ENCODE measurements around the gene ERI3.
A peak's percentile ranks its signal among the peaks of the same experiment; 100 is the strongest.

ERI3 gene

DNA sequence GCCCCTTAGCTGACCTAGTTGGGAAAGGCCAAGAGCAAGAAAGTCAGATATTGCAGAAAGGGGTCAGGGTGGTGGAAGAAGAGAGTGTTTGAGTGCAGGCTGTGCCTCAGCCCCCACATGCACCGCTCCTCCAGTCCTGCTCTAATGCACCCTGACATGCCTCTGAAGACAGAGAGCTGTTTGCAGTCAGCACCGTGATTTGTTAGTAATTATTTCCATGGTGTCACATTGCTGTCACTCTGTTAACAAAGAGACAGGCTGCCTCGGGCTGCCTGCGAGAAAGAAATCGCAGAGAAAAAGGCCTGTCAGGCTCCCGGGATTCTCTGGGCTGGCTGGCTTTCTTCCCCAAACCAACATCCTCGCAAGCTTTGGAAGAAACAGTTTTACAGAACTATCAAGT lies 58.3 kb downstream of the ERI3 start:
- TF ChIP-seq, protein P1, sequence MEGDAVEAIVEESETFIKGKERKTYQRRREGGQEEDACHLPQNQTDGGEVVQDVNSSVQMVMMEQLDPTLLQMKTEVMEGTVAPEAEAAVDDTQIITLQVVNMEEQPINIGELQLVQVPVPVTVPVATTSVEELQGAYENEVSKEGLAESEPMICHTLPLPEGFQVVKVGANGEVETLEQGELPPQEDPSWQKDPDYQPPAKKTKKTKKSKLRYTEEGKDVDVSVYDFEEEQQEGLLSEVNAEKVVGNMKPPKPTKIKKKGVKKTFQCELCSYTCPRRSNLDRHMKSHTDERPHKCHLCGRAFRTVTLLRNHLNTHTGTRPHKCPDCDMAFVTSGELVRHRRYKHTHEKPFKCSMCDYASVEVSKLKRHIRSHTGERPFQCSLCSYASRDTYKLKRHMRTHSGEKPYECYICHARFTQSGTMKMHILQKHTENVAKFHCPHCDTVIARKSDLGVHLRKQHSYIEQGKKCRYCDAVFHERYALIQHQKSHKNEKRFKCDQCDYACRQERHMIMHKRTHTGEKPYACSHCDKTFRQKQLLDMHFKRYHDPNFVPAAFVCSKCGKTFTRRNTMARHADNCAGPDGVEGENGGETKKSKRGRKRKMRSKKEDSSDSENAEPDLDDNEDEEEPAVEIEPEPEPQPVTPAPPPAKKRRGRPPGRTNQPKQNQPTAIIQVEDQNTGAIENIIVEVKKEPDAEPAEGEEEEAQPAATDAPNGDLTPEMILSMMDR (IDR thresholded peaks at IDR 0.05; ENCODE audit: insufficient read depth, missing control alignments), result no peak
- no peak for FAIRE-seq

DNA sequence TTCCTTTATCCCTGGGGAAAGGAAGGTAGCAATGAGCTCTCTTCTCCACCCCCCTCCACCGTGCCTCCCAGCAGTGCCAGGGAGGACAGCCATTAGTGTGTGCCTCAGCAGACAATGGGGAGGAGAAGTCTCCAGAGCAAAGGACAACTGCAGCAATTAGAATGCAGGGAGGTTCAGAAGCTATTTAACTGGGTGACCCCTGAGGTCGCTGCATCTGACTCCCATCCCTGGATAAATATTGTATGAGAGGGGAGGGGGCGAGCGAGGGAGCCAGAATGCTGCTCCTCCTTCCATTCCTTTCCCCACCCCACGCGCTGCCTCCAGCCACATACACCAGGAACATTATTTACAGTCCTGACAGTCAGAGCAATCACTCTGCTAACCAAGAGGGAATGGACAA lies 59.0 kb downstream of the ERI3 start:
- no peak for DNase-seq (ENCODE audit: insufficient read length, low spot score)
- no peak for FAIRE-seq
- TF ChIP-seq, protein P1 (IDR thresholded peaks at IDR 0.05; ENCODE audit: insufficient read depth, missing control alignments), result no peak

More for the DNA sequence above, 58.3 kb downstream of the ERI3 start:
- no peak for DNase-seq (ENCODE audit: insufficient read length, low spot score)

- DNase-seq (ENCODE audit: insufficient read length, low spot score) (no peak), FAIRE-seq (no peak)
Measured at GRCh38 chr1:44294588-44295007, 60.5 kb downstream of the ERI3 start.

GRCh38 chr1:44293761-44294315 lies 61.2 kb downstream of the ERI3 start:
- no peak for DNase-seq (ENCODE audit: insufficient read length, low spot score)
- TF ChIP-seq, protein P1 (IDR thresholded peaks at IDR 0.05; ENCODE audit: insufficient read depth, missing control alignments), result no peak

More at GRCh38 chr1:44294588-44295007, 60.5 kb downstream of the ERI3 start:
- TF ChIP-seq, protein P1 (IDR thresholded peaks at IDR 0.05; ENCODE audit: insufficient read depth, missing control alignments), result peak; percentile 27

DNA sequence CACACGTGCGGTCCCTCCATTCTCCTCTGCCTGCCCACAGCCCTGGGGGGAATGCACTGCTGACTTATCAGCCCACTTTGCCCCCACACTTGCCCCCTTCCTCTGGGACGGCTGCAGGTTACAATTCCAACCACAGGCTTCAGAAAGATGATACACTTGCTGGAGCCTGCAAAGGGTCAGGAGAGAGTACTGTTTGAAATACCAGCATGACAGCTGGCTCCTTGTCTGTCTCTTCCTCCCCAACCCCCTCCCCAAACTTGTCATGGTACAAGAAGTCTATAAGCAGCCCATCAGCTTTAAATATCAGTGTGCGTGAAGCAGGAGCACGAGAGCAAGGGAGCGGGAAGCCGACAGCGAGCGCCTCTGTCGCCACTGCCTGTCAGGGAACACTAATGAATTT lies 62.4 kb downstream of the ERI3 start:
- TF ChIP-seq, protein P1 (IDR thresholded peaks at IDR 0.05; ENCODE audit: insufficient read depth, missing control alignments), result no peak
- DNase-seq (ENCODE audit: insufficient read length, low spot score) (no peak), FAIRE-seq (no peak)

More at GRCh38 chr1:44293761-44294315, 61.2 kb downstream of the ERI3 start:
- no peak for FAIRE-seq

DNA sequence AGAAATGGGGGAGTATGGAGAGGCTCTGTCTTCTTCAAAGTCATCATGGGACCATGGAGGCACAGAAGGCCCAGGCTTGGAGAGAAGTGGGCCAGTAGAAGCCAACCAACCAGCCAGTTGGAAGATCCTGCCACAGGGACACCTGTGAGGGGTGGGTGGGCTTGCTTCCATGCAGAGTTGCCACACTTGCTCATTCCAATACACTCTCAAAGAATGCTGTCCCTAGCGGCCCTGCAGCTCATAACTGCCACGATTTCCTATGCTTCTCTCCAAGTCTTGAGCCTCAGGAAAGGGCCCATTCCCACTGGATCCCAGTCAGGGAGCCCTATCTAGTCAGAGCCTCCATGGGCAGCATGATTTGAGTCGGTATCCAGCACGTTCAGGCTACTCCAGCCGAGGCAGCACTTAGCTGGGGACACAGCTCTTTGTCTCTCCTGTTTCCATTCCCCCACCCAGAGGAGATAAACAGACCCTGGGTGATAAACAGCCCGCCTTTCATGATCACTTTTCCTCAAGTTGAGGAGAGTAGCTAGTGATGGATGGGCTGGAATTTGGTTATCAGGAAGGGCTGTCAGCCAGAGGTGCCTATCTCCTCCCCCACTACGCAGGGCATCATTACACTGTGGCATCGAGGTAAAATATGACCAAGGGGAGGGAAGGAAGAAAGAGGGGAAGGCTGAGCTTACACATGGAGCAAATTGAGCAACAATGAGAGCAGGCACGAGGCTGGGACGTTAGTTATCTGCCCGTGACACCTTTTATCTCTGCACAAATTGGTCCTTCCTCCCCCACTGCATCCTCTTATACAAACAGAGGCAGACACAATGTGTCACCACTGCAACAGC lies 64.6 kb downstream of the ERI3 start:
- DNase-seq (ENCODE audit: insufficient read length, low spot score) (no peak), FAIRE-seq (no peak)
- TF ChIP-seq, protein P1 (IDR thresholded peaks at IDR 0.05; ENCODE audit: insufficient read depth, missing control alignments), result no peak

GRCh38 chr1:44289530-44289929 lies 65.5 kb downstream of the ERI3 start:
- FAIRE-seq, result no peak
- DNase-seq (ENCODE audit: insufficient read length, low spot score), result no peak
- TF ChIP-seq, protein P1 (IDR thresholded peaks at IDR 0.05; ENCODE audit: insufficient read depth, missing control alignments), result no peak

Data from D721Med (cell line).